ENCODE results near the gene NUDT14. TPM values are rescaled to one million over a fixed set of nuclear protein-coding genes. Genes with fewer than 3 reads are reported as not detected.

The NUDT14 gene
- total and polyA plus RNA-seq, 12 donors: 15.1 to 33.9 (median 29.6) TPM

GRCh38 chr14:105187116-105187515 is 6.0 kb upstream of the NUDT14 start:
- intact Hi-C loops (cut with DNase I): no loop called here
- TF ChIP-seq, protein P1, sequence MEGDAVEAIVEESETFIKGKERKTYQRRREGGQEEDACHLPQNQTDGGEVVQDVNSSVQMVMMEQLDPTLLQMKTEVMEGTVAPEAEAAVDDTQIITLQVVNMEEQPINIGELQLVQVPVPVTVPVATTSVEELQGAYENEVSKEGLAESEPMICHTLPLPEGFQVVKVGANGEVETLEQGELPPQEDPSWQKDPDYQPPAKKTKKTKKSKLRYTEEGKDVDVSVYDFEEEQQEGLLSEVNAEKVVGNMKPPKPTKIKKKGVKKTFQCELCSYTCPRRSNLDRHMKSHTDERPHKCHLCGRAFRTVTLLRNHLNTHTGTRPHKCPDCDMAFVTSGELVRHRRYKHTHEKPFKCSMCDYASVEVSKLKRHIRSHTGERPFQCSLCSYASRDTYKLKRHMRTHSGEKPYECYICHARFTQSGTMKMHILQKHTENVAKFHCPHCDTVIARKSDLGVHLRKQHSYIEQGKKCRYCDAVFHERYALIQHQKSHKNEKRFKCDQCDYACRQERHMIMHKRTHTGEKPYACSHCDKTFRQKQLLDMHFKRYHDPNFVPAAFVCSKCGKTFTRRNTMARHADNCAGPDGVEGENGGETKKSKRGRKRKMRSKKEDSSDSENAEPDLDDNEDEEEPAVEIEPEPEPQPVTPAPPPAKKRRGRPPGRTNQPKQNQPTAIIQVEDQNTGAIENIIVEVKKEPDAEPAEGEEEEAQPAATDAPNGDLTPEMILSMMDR (IDR thresholded peaks at IDR 0.05): no peak
- 74 to 77% methylated on average over 4 of the region's 4 CpGs for WGBS, 2 donors
- ATAC-seq (no peak), DNase-seq (no peak)
- Histone ChIP-seq H3K36me3 (no peaks in the 10 kb centered on the region), H3K4me1 (peaks cover 0 to 18% (median 5%) of the 10 kb centered on the region in 9 donors), H3K27me3 (peaks cover 0 to 30% (median 12%) of the 10 kb centered on the region in 7 donors), H3K4me3 (no peak overlapping the region), H3K9me3 (peaks cover 0 to 10% (median 0%) of the 10 kb centered on the region in 11 donors), H3K27ac (no peak overlapping the region)

DNA sequence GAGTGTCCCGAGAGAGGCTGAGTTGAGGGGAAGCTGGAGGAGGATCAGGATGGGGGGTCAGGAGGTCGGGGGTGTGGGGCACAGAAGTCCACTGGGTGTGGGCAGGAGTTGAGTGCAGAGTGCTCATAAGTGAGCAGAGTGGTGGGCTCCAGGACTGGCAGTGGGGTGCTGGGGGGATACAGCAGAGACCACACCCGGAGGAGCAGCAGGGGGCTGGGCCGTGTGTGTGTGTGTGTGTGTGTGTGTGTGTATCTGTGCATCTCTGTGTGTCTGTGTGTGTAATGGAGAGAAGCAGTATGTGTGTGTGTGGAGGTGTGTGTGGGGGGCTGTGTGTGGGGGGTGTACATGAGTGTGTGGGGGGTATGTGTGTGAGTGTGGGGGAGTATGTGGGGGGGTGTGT is 4.9 kb upstream of the NUDT14 start:
- DNase-seq (no peak), ATAC-seq (peak in 1 of 8 donors; percentile 11)
- Histone ChIP-seq H3K4me1 (peaks cover 0 to 21% (median 12%) of the 10 kb centered on the region in 9 donors), H3K27ac (no peak overlapping the region), H3K9me3 (peaks cover 0 to 10% (median 0%) of the 10 kb centered on the region in 11 donors), H3K36me3 (no peaks in the 10 kb centered on the region), H3K4me3 (no peak overlapping the region), H3K27me3 (peaks cover 0 to 21% (median 5%) of the 10 kb centered on the region in 7 donors)
- intact Hi-C loops (cut with DNase I): no loop called here
- 34 to 39% methylated on average over 4 of the region's 4 CpGs for WGBS, 2 donors
- TF ChIP-seq, protein P1 (IDR thresholded peaks at IDR 0.05): no peak

DNA sequence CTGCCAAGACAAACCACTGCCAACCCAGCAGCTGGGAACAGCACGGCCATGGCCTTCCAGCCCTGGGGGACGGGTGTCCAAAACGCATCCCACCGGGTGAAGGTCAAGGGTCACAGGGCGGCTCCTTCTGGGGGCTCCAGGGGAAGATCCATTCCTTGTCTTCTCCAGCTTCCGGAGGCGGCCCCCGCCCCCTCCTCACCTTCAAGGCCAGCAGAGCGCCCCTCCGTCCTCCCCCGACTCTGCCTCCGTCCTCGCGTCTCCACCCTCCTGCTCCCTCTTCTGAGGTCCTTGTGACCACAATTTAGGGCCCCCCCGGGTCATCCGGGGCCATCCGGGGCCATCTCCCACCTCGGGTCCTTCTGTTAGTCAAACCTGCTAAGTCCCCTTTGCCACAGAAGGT is 3.9 kb upstream of the NUDT14 start:
- Histone ChIP-seq H3K27ac (no peak overlapping the region), H3K9me3 (peaks cover 0 to 10% (median 0%) of the 10 kb centered on the region in 11 donors), H3K4me1 (peaks cover 4 to 28% (median 19%) of the 10 kb centered on the region in 9 donors), H3K4me3 (no peak overlapping the region), H3K27me3 (peaks cover 0 to 18% (median 7%) of the 10 kb centered on the region in 7 donors), H3K36me3 (no peaks in the 10 kb centered on the region)
- no peak for ATAC-seq
- DNase-seq: no peak
- WGBS, 2 donors: 73 to 76% methylated on average over 18 of the region's 18 CpGs
- TF ChIP-seq, protein P1 (IDR thresholded peaks at IDR 0.05): no peak
- intact Hi-C loops (cut with DNase I): no loop called here

DNA sequence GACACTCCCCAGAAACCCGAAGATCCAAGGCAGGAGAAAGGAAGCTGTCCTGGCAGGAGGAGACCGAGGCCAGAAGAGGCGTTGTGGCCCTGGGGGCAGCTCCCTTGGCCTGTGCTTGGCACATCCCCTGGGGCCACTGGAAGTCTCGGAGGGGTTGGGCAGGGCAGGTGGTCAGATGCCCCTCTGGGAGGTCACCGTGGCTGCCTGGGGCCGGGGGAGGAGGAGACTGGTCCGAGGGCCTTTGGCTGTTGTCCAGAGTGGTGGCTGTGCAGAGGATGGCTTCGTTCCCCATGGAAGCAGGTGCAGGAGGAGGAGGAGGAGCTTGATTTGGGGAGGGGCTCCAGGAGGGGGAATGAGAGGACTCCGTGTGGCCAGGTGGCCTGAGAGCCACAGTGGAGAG is 3.3 kb upstream of the NUDT14 start:
- no peak overlapping the region for H3K4me3 ChIP-seq
- intact Hi-C loops (cut with DNase I): no loop called here
- TF ChIP-seq, protein P1 (IDR thresholded peaks at IDR 0.05): no peak
- peaks cover 0 to 10% (median 0%) of the 10 kb centered on the region in 11 donors for H3K9me3 ChIP-seq
- no peaks in the 10 kb centered on the region for H3K36me3 ChIP-seq
- H3K27ac ChIP-seq: no peak overlapping the region
- H3K27me3 ChIP-seq: peaks cover 0 to 17% (median 7%) of the 10 kb centered on the region in 7 donors
- WGBS, 2 donors: 64 to 72% methylated on average over 8 to 9 of the region's 9 CpGs
- peaks cover 4 to 28% (median 21%) of the 10 kb centered on the region in 9 donors for H3K4me1 ChIP-seq
- no peak for DNase-seq
- no peak for ATAC-seq
